Cortex of kidney (tissue), 1 donor: ENCODE measurements around the gene RHOXF2B.
"Not testable (repeated sequence)": the region's sequence is repeated elsewhere in the genome, so short reads cannot be mapped to it uniquely, and the experiment has no call there.

Source experiments
- DNase-seq: peaks from one replicate; lab custom pipeline; 2025; lab: John Stamatoyannopoulos, UW

The RHOXF2B gene

GRCh38 chrX:120077590-120077989 lies at the start of gene RHOXF2B:
Gene RHOXF2B, minus strand, starts transcription at chrX:120077690. Its CDS starts 138 bp downstream, at chrX:120077552.
- not testable (repeated sequence) for DNase-seq

GRCh38 chrX:120125444-120125843 lies 48.0 kb upstream of the RHOXF2B start:
- DNase-seq, result no peak

GRCh38 chrX:120120223-120120622 lies 42.7 kb upstream of the RHOXF2B start:
- no peak for DNase-seq

GRCh38 chrX:120115438-120115963 lies 38.0 kb upstream of the RHOXF2B start, which contains the start of gene RHOXF1:
Gene RHOXF1, minus strand, starts transcription at chrX:120115913. Its CDS starts 51 bp downstream, at chrX:120115862.
- DNase-seq, result no peak

- no peak for DNase-seq
These were observed 34.1 kb upstream of the RHOXF2B start for GRCh38 chrX:120111611-120112010.

GRCh38 chrX:120109378-120109777 lies 31.9 kb upstream of the RHOXF2B start:
- no peak for DNase-seq

- not testable (repeated sequence) for DNase-seq
These were observed 27.2 kb upstream of the RHOXF2B start for GRCh38 chrX:120104707-120105106.

- DNase-seq, result not testable (repeated sequence)
These were observed 23.6 kb upstream of the RHOXF2B start for GRCh38 chrX:120101057-120101456.

GRCh38 chrX:120090208-120090607 lies 12.7 kb upstream of the RHOXF2B start:
- DNase-seq, result no peak

- no peak for DNase-seq
These were observed 10.0 kb upstream of the RHOXF2B start for GRCh38 chrX:120087289-120088017.

- DNase-seq, result not testable (repeated sequence)
These were observed 8.2 kb upstream of the RHOXF2B start for GRCh38 chrX:120085553-120086185.

GRCh38 chrX:120066169-120066568 lies 11.3 kb downstream of the RHOXF2B start:
- not testable (repeated sequence) for DNase-seq

- not testable (repeated sequence) for DNase-seq
These were observed 34.8 kb downstream of the RHOXF2B start for GRCh38 chrX:120042712-120043111.

GRCh38 chrX:120042247-120042646 lies 35.2 kb downstream of the RHOXF2B start:
- DNase-seq, result not testable (repeated sequence)

GRCh38 chrX:120040176-120040575 lies 37.3 kb downstream of the RHOXF2B start:
- DNase-seq, result not testable (repeated sequence)

- not testable (repeated sequence) for DNase-seq
These were observed 38.3 kb downstream of the RHOXF2B start for GRCh38 chrX:120039087-120039733.

GRCh38 chrX:120036704-120037103 lies 40.8 kb downstream of the RHOXF2B start:
- no peak for DNase-seq

GRCh38 chrX:120035522-120036309 lies 41.8 kb downstream of the RHOXF2B start:
- DNase-seq, result not testable (repeated sequence)

- no peak for DNase-seq
These were observed 48.1 kb downstream of the RHOXF2B start for GRCh38 chrX:120029354-120029753.

GRCh38 chrX:120023259-120023658 lies 54.2 kb downstream of the RHOXF2B start:
- DNase-seq, result no peak

GRCh38 chrX:120022763-120023162 lies 54.7 kb downstream of the RHOXF2B start:
- DNase-seq, result no peak
